IPS-15b (cell line): Measurements from ENCODE around the gene SLFN12.
"Not testable (repeated sequence)": the region's sequence is repeated elsewhere in the genome, so short reads cannot be mapped to it uniquely, and the experiment has no call there.

Experiments used
- H3K27me3 ChIP-seq: one replicate; pipeline ENCODE4 v1.6.1; 2013; ENCODE audit warnings: low read length; ENCODE audit not compliant: control insufficient read depth, insufficient read depth
- H3K36me3 ChIP-seq: one replicate; pipeline ENCODE4 v1.6.1; 2013; ENCODE audit warnings: low read length; ENCODE audit not compliant: control insufficient read depth, insufficient read depth
- H3K4me1 ChIP-seq: one replicate; pipeline ENCODE4 v1.6.1; 2013; ENCODE audit warnings: mild to moderate bottlenecking, low read length; ENCODE audit not compliant: control insufficient read depth, insufficient read depth
- H3K4me3 ChIP-seq: one replicate; pipeline ENCODE4 v1.5.1; 2013; ENCODE audit warnings: low read depth, low read length
- H3K9ac ChIP-seq: one replicate; pipeline ENCODE4 v1.6.1; 2013; ENCODE audit warnings: low read depth, mild to moderate bottlenecking, low read length
- H3K9me3 ChIP-seq: one replicate; pipeline ENCODE4 v1.6.1; 2013; ENCODE audit warnings: mild to moderate bottlenecking, low read length; ENCODE audit not compliant: control insufficient read depth, insufficient read depth

SLFN12 gene

DNA sequence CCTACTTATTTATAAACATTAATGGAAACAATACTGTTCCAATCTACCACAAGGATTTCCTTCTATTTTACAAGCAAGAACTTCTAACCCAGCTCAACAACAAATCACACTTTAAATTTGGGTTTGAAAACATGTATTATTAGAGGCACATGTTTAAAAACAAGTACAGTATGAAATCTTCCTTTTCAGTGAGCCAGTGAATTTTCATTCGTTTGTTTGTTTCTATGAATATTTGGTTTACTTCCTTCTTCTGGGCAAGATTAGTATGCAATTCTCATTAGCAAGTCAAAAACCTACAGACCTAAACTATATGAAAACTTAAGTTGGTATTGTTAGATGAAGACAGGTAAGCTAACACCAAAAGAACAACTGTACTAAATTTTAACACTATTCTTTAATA, 25.7 kb downstream of the SLFN12 start:
- Histone ChIP-seq H3K36me3 (peaks cover 3% of the 10 kb centered on the region), H3K4me3 (no peak overlapping the region), H3K9ac (no peak overlapping the region), H3K27me3 (peaks cover 6% of the 10 kb centered on the region), H3K4me1 (no peaks in the 10 kb centered on the region), H3K9me3 (no peaks in the 10 kb centered on the region)

GRCh38 chr17:35404360-35404759, 27.9 kb downstream of the SLFN12 start:
- peaks cover 6% of the 10 kb centered on the region for H3K27me3 ChIP-seq
- no peaks in the 10 kb centered on the region for H3K9me3 ChIP-seq
- H3K4me1 ChIP-seq = no peaks in the 10 kb centered on the region
- H3K36me3 ChIP-seq = no peaks in the 10 kb centered on the region
- H3K4me3 ChIP-seq = no peak overlapping the region
- H3K9ac ChIP-seq = no peak overlapping the region

GRCh38 chr17:35393783-35394182, 38.5 kb downstream of the SLFN12 start:
- H3K9ac ChIP-seq, H3K9me3 ChIP-seq, H3K27me3 ChIP-seq, H3K36me3 ChIP-seq, H3K4me3 ChIP-seq, H3K4me1 ChIP-seq: not testable (repeated sequence)

GRCh38 chr17:35390663-35391062, 41.6 kb downstream of the SLFN12 start:
- Histone ChIP-seq H3K27me3 (no peaks in the 10 kb centered on the region), H3K36me3 (no peaks in the 10 kb centered on the region), H3K9ac (no peak overlapping the region), H3K4me3 (no peak overlapping the region), H3K9me3 (no peaks in the 10 kb centered on the region), H3K4me1 (no peaks in the 10 kb centered on the region)

DNA sequence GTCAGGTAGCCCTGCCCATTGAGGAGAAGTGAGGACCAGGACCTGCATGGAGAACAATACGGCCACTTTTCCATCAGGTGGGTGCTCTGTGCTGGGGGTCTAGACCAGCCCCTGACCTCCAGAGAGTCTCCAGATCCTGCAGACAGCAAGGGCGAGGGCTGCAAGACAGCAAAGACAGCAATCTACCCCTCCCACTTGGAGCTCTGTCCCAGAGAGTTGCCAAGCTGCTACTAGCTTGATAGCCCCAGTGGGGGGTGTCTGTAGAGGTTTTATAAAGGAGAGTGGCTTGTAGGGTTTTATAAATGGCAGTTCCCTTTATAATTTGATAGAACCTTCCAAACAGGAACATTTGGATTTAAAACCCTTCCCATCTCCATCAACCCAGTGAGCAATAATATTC, 42.1 kb downstream of the SLFN12 start:
- Histone ChIP-seq H3K9me3 (no peaks in the 10 kb centered on the region), H3K4me3 (no peak overlapping the region), H3K27me3 (no peaks in the 10 kb centered on the region), H3K4me1 (no peaks in the 10 kb centered on the region), H3K36me3 (no peaks in the 10 kb centered on the region), H3K9ac (no peak overlapping the region)

DNA sequence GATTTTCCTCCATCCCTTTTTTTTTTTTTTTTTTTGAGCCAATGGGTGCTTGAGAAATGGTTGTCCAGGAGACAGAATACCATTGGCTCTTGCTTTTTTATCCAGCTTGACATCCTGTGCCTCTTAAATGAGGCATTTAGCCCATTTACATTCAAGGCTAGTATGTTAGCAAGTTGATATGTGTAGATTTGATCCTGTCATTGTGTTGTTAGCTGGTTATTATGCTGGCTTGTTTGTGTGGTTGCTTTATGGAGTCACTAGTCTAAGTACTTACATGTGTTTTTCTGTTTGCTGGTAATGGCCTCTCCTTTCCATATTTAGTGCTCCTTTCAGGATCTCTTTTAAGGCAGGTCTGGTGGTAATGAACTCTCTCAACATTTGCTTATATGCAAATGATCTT, 44.8 kb downstream of the SLFN12 start:
- no peaks in the 10 kb centered on the region for H3K4me1 ChIP-seq
- no peak overlapping the region for H3K9ac ChIP-seq
- H3K27me3 ChIP-seq = no peaks in the 10 kb centered on the region

GRCh38 chr17:35377706-35378105, 54.6 kb downstream of the SLFN12 start:
- H3K4me3 ChIP-seq = no peak overlapping the region
- peaks cover 59% of the 10 kb centered on the region for H3K27me3 ChIP-seq
- no peaks in the 10 kb centered on the region for H3K9me3 ChIP-seq
- no peak overlapping the region for H3K9ac ChIP-seq
- H3K36me3 ChIP-seq = no peaks in the 10 kb centered on the region
- H3K4me1 ChIP-seq = no peaks in the 10 kb centered on the region

More for the DNA sequence above, 44.8 kb downstream of the SLFN12 start:
- Histone ChIP-seq H3K4me3 (no peak overlapping the region), H3K36me3 (no peaks in the 10 kb centered on the region), H3K9me3 (no peaks in the 10 kb centered on the region)

DNA sequence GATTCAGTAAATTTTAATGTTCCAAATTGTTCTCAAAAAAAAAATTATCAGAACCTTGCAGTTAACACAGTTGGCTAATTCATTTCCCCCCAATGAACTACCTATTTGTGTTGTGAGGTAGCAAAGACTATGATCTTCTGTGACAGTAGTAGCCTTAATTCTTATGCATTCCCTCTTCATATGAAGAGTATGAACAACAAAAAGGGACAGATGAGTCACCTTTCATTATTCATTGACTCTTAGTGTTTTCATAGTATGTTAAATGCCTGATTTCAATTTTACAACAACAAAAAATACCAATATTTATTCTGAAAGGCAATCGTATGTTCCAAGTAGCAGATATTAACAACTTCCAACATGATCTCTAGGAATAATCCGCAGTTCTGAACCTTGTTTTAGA, 55.2 kb downstream of the SLFN12 start:
- Histone ChIP-seq H3K9ac (no peak overlapping the region), H3K36me3 (no peaks in the 10 kb centered on the region), H3K4me1 (no peaks in the 10 kb centered on the region), H3K27me3 (peaks cover 66% of the 10 kb centered on the region), H3K4me3 (no peak overlapping the region), H3K9me3 (no peaks in the 10 kb centered on the region)

DNA sequence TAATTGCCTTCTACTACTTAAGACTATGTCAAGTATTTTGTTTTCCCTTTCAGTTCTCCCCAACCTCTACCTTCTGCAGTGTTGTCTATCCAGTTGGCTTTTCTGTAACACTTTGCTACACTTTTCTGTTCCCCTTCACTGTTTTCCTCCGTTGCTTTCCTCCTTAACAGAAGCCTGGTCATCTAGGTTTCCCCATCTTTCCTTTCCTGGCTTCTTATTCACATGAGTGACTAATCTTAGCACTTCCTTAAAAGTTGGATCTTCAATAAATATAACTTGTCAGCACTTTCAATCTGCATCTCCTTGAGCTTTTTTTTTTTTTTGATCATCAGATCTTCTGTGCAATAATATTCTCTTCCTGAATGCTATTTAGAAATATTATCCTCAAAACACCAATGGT, 56.1 kb downstream of the SLFN12 start:
- H3K9ac ChIP-seq = no peak overlapping the region
- no peaks in the 10 kb centered on the region for H3K4me1 ChIP-seq
- no peaks in the 10 kb centered on the region for H3K36me3 ChIP-seq
- peaks cover 74% of the 10 kb centered on the region for H3K27me3 ChIP-seq
- H3K4me3 ChIP-seq = no peak overlapping the region
- H3K9me3 ChIP-seq = no peaks in the 10 kb centered on the region

GRCh38 chr17:35374766-35375344, 57.4 kb downstream of the SLFN12 start:
- Histone ChIP-seq H3K4me3 (peak overlapping the region; percentile 48), H3K9me3 (no peaks in the 10 kb centered on the region), H3K36me3 (no peaks in the 10 kb centered on the region), H3K4me1 (no peaks in the 10 kb centered on the region), H3K27me3 (peaks cover 88% of the 10 kb centered on the region), H3K9ac (no peak overlapping the region)

DNA sequence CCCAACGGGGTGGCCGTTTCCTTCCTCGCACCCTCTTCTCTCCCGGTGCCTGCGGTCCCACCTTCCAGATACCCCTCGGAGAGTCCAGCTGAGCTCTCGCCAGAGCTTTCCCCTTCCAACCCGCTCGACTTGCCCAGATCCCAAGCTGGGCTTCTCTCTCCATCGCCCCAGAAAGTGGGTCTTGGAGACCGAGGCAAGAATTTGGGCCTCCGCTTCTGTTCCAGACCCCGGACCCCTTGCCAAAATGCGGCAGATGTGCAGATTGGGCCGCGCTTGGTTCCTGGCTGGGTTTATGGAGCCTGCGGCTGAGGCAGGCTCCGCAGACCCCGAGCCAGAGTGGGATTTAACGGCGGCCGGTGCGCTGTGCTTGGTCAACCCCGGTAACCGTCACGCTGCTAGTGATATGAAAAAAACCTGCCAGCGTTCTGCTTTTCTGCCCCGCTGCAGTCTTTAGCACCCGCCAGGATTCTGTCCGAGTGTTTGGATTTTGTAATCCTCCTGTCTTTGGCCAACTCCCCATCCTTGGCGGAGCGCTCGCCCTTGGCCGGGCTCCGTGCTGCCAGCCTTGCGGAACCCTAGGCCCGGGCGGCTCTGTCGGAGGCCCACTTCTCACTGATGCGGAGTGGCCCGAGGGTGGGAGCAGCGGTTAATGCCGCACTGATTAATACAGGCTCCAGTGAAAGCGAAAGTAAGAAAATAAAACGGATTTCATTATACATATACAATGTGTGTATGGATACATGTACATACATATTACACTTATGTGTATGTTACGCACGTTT, 58.1 kb downstream of the SLFN12 start:
- no peak overlapping the region for H3K9ac ChIP-seq
- H3K4me1 ChIP-seq = no peaks in the 10 kb centered on the region
- H3K4me3 ChIP-seq = peak overlapping the region; percentile 48
- H3K9me3 ChIP-seq = no peaks in the 10 kb centered on the region
- peaks cover 95% of the 10 kb centered on the region for H3K27me3 ChIP-seq
- H3K36me3 ChIP-seq = no peaks in the 10 kb centered on the region

- H3K9me3 ChIP-seq = no peaks in the 10 kb centered on the region
- H3K4me3 ChIP-seq = peak within 1 kb of the TSS; percentile 48
- peaks cover 1% of the 10 kb centered on the region for H3K4me1 ChIP-seq
- peaks cover 96% of the 10 kb centered on the region for H3K27me3 ChIP-seq
- H3K9ac ChIP-seq = no peak within 1 kb of the TSS
- H3K36me3 ChIP-seq = no peaks in the 10 kb centered on the region
Measured at GRCh38 chr17:35373534-35373983, 58.7 kb downstream of the SLFN12 start, which contains the start of gene SLFN11. Gene SLFN11, minus strand, starts transcription at chr17:35373621. Its CDS starts 9,814 bp downstream, at chr17:35363807.
